Activated CD4-positive, alpha-beta T cell treated with anti-CD3 and anti-CD28 coated beads, Interleukin-2, amount 10 ng/mL, durations not matched to agents 7 days and 5 days (primary cell): ENCODE measurements around the gene PNLIP. TPM values are rescaled to one million over a fixed set of nuclear protein-coding genes. Genes with fewer than 3 reads are reported as not detected.
A peak's percentile ranks its signal among the peaks of the same experiment; 100 is the strongest.

Experiments
- CTCF ChIA-PET: fragments of 350-600 bp; sonication (Branson Sonifier 250); formaldehyde crosslinking; loops from one replicate; lab custom pipeline; 2021; ENCODE audit warnings: antibody characterized with exemption; lab: Charles Lee
- POLR2A ChIA-PET: fragments of 350-600 bp; sonication (Branson Sonifier 250); formaldehyde crosslinking; loops from one replicate; lab custom pipeline; 2021; ENCODE audit warnings: antibody characterized with exemption; lab: Charles Lee
- DNase-seq: peaks from one replicate; pipeline ENCODE4 v3.0.0-alpha.2; 2020
- H3K27ac Mint-ChIP-seq: one replicate; pipeline ENCODE4 v1.8.0; 2021; ENCODE audit warnings: mild to moderate bottlenecking, moderate library complexity, mixed read lengths
- H3K27me3 Mint-ChIP-seq: one replicate; pipeline ENCODE4 v1.8.0; 2021; ENCODE audit warnings: mixed read lengths
- H3K36me3 Mint-ChIP-seq: one replicate; pipeline ENCODE4 v1.8.0; 2021; ENCODE audit warnings: low read depth, mixed read lengths
- H3K4me1 Mint-ChIP-seq: one replicate; pipeline ENCODE4 v1.8.0; 2021; ENCODE audit warnings: mixed read lengths
- H3K4me3 Mint-ChIP-seq: one replicate; pipeline ENCODE4 v1.8.0; 2021; ENCODE audit warnings: mild to moderate bottlenecking, moderate library complexity, mixed read lengths
- H3K9me3 Mint-ChIP-seq: one replicate; pipeline ENCODE4 v1.8.0; 2021; ENCODE audit warnings: mixed read lengths
- total RNA-seq, 2 experiments: library from RNA; stranded (reverse); gene quantifications; one replicate each; pipeline ENCODE4 v1.2.3, GENCODE V29; 2021

Gene PNLIP
- not detected for total RNA-seq

- ChIA-PET CTCF (no interaction called here), POLR2A (no interaction called here)
- H3K9me3 Mint-ChIP-seq: no peaks in the 10 kb centered on the region
- H3K4me1 Mint-ChIP-seq: no peaks in the 10 kb centered on the region
- DNase-seq: no peak
- no peaks in the 10 kb centered on the region for H3K27me3 Mint-ChIP-seq
- no peak within 1 kb of the TSS for H3K4me3 Mint-ChIP-seq
- no peaks in the 10 kb centered on the region for H3K36me3 Mint-ChIP-seq
- H3K27ac Mint-ChIP-seq: no peak within 1 kb of the TSS
These were observed at the start of gene PNLIP for GRCh38 chr10:116545756-116546155. PNLIP (plus strand) TSS chr10:116545931; CDS start chr10:116546093, 162 bp downstream.

GRCh38 chr10:116504786-116505185, 40.9 kb upstream of the PNLIP start:
- no peaks in the 10 kb centered on the region for H3K36me3 Mint-ChIP-seq
- no peak overlapping the region for H3K27ac Mint-ChIP-seq
- no peaks in the 10 kb centered on the region for H3K27me3 Mint-ChIP-seq
- DNase-seq: no peak
- H3K4me1 Mint-ChIP-seq: no peaks in the 10 kb centered on the region
- H3K9me3 Mint-ChIP-seq: no peaks in the 10 kb centered on the region
- POLR2A ChIA-PET: no interaction called here
- CTCF ChIA-PET: no interaction called here
- no peak overlapping the region for H3K4me3 Mint-ChIP-seq

- POLR2A ChIA-PET: no interaction called here
- no peaks in the 10 kb centered on the region for H3K4me1 Mint-ChIP-seq
- no peaks in the 10 kb centered on the region for H3K9me3 Mint-ChIP-seq
- no peaks in the 10 kb centered on the region for H3K27me3 Mint-ChIP-seq
- H3K36me3 Mint-ChIP-seq: no peaks in the 10 kb centered on the region
- CTCF ChIA-PET: no interaction called here
- DNase-seq: no peak
- H3K27ac Mint-ChIP-seq: no peak overlapping the region
- no peak overlapping the region for H3K4me3 Mint-ChIP-seq
These were observed 35.2 kb upstream of the PNLIP start for GRCh38 chr10:116510565-116510964.

- Mint-ChIP-seq H3K27ac (no peak overlapping the region), H3K36me3 (no peaks in the 10 kb centered on the region), H3K4me1 (no peaks in the 10 kb centered on the region), H3K27me3 (no peaks in the 10 kb centered on the region), H3K4me3 (no peak overlapping the region), H3K9me3 (no peaks in the 10 kb centered on the region)
- ChIA-PET POLR2A (no interaction called here), CTCF (no interaction called here)
- DNase-seq: no peak
These were observed 34.4 kb upstream of the PNLIP start for GRCh38 chr10:116511365-116511764.

GRCh38 chr10:116521424-116522290, 24.1 kb upstream of the PNLIP start:
- H3K27ac Mint-ChIP-seq: no peak overlapping the region
- H3K4me3 Mint-ChIP-seq: no peak overlapping the region
- CTCF ChIA-PET: interaction anchor here (1.2 kb wide), 1 partner anchor 55 kb away, joined by 3 read pairs; no protein-coding TSS in a partner anchor
- POLR2A ChIA-PET: no interaction called here
- H3K9me3 Mint-ChIP-seq: no peaks in the 10 kb centered on the region
- peak; percentile 33 for DNase-seq
- peaks cover 2% of the 10 kb centered on the region for H3K27me3 Mint-ChIP-seq
- H3K4me1 Mint-ChIP-seq: no peaks in the 10 kb centered on the region
- H3K36me3 Mint-ChIP-seq: no peaks in the 10 kb centered on the region

GRCh38 chr10:116522803-116523381, 22.8 kb upstream of the PNLIP start:
- no peaks in the 10 kb centered on the region for H3K36me3 Mint-ChIP-seq
- CTCF ChIA-PET: interaction anchor here (1.2 kb wide), 1 partner anchor 56 kb away, joined by 3 read pairs; no protein-coding TSS in a partner anchor
- no peak for DNase-seq
- H3K4me1 Mint-ChIP-seq: no peaks in the 10 kb centered on the region
- POLR2A ChIA-PET: no interaction called here
- no peak overlapping the region for H3K27ac Mint-ChIP-seq
- no peak overlapping the region for H3K4me3 Mint-ChIP-seq
- H3K27me3 Mint-ChIP-seq: peaks cover 2% of the 10 kb centered on the region
- H3K9me3 Mint-ChIP-seq: no peaks in the 10 kb centered on the region

- Mint-ChIP-seq H3K4me1 (no peaks in the 10 kb centered on the region), H3K27ac (no peak overlapping the region), H3K9me3 (no peaks in the 10 kb centered on the region), H3K36me3 (no peaks in the 10 kb centered on the region), H3K4me3 (no peak overlapping the region), H3K27me3 (peaks cover 2% of the 10 kb centered on the region)
- POLR2A ChIA-PET: interaction anchor here (0.6 kb wide), 1 partner anchor 11 kb away, joined by 3 read pairs; no protein-coding TSS in a partner anchor
- CTCF ChIA-PET: no interaction called here
- no peak for DNase-seq
These were observed 21.0 kb upstream of the PNLIP start for GRCh38 chr10:116524736-116525135.

GRCh38 chr10:116526219-116526618, 19.5 kb upstream of the PNLIP start:
- no peaks in the 10 kb centered on the region for H3K36me3 Mint-ChIP-seq
- no peaks in the 10 kb centered on the region for H3K9me3 Mint-ChIP-seq
- DNase-seq: no peak
- POLR2A ChIA-PET: no interaction called here
- H3K27ac Mint-ChIP-seq: no peak overlapping the region
- CTCF ChIA-PET: no interaction called here
- no peak overlapping the region for H3K4me3 Mint-ChIP-seq
- H3K4me1 Mint-ChIP-seq: no peaks in the 10 kb centered on the region
- H3K27me3 Mint-ChIP-seq: peaks cover 2% of the 10 kb centered on the region

GRCh38 chr10:116536810-116537209, 8.9 kb upstream of the PNLIP start:
- Mint-ChIP-seq H3K36me3 (no peaks in the 10 kb centered on the region), H3K9me3 (no peaks in the 10 kb centered on the region), H3K27me3 (peaks cover 4% of the 10 kb centered on the region), H3K4me3 (no peak overlapping the region), H3K27ac (no peak overlapping the region), H3K4me1 (no peaks in the 10 kb centered on the region)
- POLR2A ChIA-PET: no interaction called here
- CTCF ChIA-PET: no interaction called here
- DNase-seq: no peak

- peaks cover 4% of the 10 kb centered on the region for H3K27me3 Mint-ChIP-seq
- H3K27ac Mint-ChIP-seq: no peak overlapping the region
- no peaks in the 10 kb centered on the region for H3K4me1 Mint-ChIP-seq
- no peaks in the 10 kb centered on the region for H3K36me3 Mint-ChIP-seq
- POLR2A ChIA-PET: no interaction called here
- DNase-seq: no peak
- H3K4me3 Mint-ChIP-seq: no peak overlapping the region
- CTCF ChIA-PET: no interaction called here
- no peaks in the 10 kb centered on the region for H3K9me3 Mint-ChIP-seq
These were observed 7.3 kb upstream of the PNLIP start for GRCh38 chr10:116538456-116538855.

- DNase-seq: no peak
- no peak overlapping the region for H3K27ac Mint-ChIP-seq
- no peak overlapping the region for H3K4me3 Mint-ChIP-seq
- H3K36me3 Mint-ChIP-seq: no peaks in the 10 kb centered on the region
- CTCF ChIA-PET: no interaction called here
- POLR2A ChIA-PET: no interaction called here
- H3K27me3 Mint-ChIP-seq: peaks cover 4% of the 10 kb centered on the region
- no peaks in the 10 kb centered on the region for H3K4me1 Mint-ChIP-seq
- no peaks in the 10 kb centered on the region for H3K9me3 Mint-ChIP-seq
These were observed 6.7 kb upstream of the PNLIP start for GRCh38 chr10:116538992-116539391.

- ChIA-PET POLR2A (no interaction called here), CTCF (no interaction called here)
- H3K27ac Mint-ChIP-seq: no peak overlapping the region
- H3K4me1 Mint-ChIP-seq: no peaks in the 10 kb centered on the region
- no peak overlapping the region for H3K4me3 Mint-ChIP-seq
- DNase-seq: no peak
- H3K36me3 Mint-ChIP-seq: no peaks in the 10 kb centered on the region
- H3K9me3 Mint-ChIP-seq: no peaks in the 10 kb centered on the region
- H3K27me3 Mint-ChIP-seq: peaks cover 4% of the 10 kb centered on the region
These were observed 4.9 kb upstream of the PNLIP start for GRCh38 chr10:116540814-116541213.

- Mint-ChIP-seq H3K36me3 (no peaks in the 10 kb centered on the region), H3K9me3 (no peaks in the 10 kb centered on the region), H3K4me3 (no peak overlapping the region), H3K4me1 (no peaks in the 10 kb centered on the region), H3K27me3 (peaks cover 4% of the 10 kb centered on the region), H3K27ac (no peak overlapping the region)
- ChIA-PET POLR2A (no interaction called here), CTCF (no interaction called here)
- DNase-seq: no peak
These were observed 3.6 kb upstream of the PNLIP start for GRCh38 chr10:116542007-116542677.
